Ramos (cell line): ENCODE measurements around the gene IDI1.
"Not testable (repeated sequence)": the region's sequence is repeated elsewhere in the genome, so short reads cannot be mapped to it uniquely, and the experiment has no call there.

Experiments used
- in situ Hi-C: fragments of 300-500 bp; cut with MboI; formaldehyde crosslinking; loops from one replicate; pipeline ENCODE4 v1.14.3; 2022; ENCODE audit warnings: low sequenced_read_pairs; ENCODE audit not compliant: unreplicated experiment

The IDI1 gene

DNA sequence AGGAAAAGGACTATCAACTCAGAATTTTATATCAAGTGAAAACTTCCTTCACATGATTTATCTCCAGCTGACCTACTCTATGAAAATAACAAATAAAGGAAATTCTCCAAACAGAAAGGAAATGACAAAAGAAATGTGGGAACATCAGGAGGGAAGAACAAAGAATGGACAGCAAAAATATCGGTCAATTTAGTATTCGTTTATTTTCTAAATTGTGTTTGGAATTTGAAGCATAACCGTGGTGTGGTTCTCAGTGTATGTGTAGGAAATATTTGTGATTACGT is 16.0 kb upstream of the IDI1 start:
- in situ Hi-C loops: no loop called here

DNA sequence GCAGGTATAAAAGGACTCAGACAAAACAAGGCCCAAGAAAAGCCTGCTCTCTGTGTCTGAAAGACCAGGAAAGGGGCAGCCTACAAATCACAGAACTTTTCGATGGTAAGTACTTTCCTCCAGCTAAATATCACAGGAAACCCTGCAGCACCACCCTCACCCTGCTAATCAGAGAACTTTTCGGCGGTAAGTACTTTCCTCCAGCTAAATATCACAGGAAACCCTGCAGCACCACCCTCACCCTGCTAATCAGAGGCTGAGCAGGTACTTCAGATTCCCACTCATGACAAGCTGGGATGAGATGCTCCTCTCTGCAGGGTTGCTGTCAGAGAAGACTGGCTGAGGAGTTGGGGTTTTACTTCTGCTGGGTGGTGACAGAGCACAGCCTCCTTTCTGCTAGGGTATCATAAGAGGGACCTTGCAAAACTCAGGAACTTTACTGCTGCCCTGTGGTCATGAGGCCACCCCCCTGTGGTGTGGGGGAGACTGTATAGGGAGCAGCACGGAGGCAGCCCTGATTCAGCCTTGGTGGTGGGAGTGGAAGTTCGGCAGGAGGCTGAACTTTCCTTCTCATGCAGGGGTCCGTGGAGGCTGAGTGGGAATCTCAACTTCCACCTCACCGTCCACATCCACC is 14.4 kb upstream of the IDI1 start:
- in situ Hi-C loops: no loop called here

DNA sequence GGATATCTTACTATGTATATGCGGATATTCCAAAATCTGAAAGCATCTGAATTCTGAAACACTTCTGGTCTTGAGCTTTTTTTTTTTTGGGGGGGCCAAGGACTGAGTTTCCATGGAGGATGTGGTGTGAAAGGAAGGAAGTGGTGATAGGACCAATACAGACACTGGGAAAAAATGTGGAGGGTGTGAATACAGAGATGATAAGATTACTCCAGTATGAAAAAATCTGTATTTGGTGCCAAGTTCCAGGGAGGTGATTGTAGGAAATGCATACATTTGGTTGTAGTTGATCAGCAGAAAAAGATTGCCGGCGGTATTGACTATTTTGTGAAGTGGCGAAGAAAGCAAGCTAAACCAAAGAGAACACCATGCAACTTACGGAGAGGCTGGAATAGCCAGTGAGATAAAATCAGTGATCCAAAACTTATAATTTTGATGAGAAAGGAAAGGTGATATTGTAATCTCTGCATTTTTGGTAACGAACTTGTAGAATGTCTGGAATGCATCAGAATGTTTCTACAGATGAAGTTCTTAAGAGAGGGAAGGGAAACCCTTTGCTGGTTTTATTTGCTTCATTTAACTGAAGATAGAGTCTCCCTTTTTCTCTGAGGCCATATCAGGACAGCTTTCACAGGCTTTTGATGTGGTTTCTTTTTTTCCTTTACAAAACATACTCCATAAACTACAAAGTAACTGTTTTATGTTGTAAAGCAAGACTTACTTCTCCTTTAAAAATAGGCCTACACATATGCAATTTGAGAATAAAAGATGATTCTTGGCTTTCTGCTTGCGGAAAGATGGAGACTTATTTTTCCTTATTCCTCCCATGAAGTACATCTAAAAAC is 13.2 kb upstream of the IDI1 start:
- in situ Hi-C loops: no loop called here

DNA sequence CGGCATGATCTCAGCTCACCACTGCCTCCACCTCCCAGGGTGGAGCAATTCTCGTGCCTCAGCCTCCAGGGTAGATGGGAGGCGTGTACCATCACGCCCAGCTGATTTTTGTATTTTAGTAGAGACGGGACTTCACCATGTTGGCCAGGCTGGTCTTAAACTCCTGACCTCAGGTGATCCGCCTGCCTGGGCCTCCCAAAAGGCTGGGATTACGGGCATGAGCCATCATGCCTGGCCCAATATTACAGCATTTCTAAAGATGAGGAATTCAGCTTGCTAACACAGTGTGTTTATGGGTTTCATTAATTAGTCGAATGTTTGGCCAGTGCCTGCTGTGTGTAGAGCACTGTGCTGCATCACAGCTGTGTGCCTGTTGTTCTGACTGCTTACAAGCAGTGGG is 11.0 kb upstream of the IDI1 start:
- in situ Hi-C loops: no loop called here

DNA sequence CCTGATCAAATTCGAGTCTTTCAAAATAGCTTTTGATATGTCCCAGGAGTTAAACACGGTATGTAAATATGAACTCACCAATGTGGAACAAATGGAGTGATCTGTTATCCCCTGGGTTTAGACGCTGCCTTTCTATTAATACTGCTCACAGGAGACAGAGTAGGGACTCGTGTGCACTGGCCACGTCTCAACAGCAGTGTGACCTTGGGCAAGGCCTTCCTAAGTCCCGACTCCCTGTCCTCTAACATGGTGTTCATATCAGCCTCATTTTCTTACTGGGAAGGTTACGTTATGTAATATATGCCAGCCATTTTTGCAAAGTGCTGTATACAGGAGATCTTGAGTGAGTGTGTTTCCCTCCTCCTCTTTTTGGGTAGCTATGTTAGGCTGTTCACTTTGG is 9.1 kb upstream of the IDI1 start:
- in situ Hi-C loops: no loop called here

DNA sequence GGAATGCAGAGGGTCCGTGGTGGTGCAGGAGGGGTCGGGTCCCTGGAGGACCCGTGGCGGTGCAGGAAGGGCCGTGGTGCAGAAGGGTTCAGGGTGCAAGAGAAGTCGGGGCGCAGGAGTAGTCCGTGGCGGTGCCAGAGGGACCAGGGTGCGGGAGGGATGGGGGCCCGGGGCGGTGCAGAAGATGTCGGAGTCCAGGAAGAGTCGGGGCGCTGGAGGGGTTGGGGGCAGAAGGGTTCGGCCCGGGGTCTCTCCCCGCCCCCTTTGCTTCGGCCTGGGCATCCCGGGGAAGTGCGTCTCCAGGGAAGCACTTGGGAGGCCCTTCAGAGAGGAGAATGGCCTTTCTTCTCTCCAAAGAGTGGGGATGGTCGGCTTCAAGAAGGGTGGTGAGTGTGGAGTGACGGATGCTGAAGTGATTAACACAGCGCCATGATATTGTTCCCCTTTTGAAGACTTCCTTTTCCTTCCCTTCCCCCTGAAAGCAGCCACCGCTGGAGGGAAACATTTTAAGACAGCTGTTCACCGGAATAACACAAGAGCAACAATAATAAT is 8.3 kb upstream of the IDI1 start:
- in situ Hi-C loops: no loop called here

DNA sequence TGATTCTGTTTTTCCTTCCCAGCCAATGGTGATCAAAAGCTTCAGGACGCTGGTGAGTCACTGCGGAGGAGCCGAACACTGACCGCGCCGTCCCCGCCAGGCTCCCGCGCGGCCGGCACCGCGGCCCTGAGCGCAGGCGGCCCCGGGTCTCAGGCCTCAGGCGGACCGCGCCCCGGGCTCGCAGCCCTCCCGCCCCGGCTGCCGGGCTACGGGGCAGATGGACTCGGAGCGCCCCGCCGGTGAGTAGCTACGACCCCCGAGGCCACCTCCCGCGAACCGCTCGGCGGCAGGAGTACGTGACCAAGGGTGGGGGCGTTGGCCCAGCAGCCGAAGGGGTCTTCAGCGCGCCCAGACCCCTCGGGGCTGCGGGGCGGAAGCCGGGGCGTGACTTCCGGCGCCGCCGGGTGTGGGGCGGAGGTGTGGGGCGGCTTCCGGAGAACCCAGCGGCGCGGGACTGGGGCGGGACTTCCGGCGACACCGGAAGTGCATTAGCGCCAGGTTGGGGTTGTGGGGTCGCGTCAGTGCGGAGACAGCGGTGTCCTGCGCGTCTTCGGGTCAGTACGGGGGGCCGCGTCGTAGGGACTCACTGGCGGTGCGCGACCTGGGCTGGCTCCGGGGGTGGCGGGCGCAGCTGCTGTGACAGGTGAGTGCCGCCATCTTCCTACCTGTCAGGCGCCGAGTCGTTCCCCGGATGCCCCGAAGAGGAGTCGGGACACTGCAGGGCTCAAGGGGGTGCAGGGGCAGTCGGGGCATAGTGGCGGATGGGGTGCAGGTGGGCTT is 7.6 kb upstream of the IDI1 start, which contains the start of gene WDR37:
TSS of gene WDR37 (plus strand) at position 60 of the 780 bp plus-strand sequence. CDS start 15,771 bp downstream, outside the sequence.
- in situ Hi-C loops: no loop called here

DNA sequence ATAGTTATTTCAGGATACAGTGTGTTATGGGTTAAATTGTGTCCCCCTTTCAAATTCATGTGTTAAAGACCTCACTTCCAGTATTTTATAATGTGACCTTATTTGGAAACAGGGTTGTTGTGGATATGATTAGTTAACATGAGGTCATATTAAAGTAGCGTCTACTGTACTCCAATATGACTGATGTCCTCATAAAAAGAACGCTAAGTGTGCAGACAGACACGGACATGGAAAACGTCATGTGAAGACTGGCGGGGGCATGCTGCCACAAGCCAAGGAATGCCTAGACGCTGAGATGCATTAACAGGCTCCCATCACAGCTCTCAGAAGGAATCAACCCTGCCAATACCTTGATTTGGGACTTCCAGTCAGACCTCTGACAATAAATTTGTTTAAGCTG is 5.8 kb upstream of the IDI1 start:
- in situ Hi-C loops: no loop called here

DNA sequence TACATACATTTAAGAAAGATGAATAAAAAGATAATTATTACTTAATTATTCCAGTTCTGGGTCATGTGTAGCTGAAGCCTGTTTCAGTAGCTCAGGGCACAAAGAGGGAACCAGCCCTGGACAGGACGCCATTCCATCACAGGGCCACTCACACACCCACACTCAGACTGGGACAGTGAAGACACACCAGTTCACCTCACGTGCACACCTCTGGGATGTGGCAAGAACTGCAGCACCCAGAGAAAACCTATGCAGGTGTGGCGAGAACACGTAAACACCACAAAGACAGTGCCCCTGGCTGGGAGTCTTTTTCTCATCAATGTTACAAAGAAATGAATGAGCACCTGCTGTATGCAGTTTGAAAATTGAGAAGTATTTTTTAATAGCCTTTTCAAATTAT is 1.6 kb upstream of the IDI1 start:
- in situ Hi-C loops: no loop called here

DNA sequence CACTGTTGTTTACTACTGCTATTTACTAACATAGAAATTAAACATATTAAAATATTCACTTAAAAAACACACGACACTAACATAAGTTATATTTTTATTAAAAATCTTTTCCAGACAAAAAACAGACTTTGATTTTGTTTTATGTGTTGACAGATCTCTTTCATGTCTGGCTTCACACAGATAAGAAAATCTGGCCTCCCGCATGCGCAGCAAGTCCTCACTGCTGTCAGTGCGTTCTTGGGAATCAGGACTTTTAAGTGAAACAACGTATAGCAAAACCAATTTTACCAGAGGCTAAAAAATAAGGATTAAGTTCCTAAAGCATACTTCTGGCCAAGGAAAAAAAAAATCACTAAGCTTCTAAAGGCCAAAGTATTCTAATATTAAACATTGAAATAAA is 1.2 kb upstream of the IDI1 start:
- in situ Hi-C loops: no loop called here

DNA sequence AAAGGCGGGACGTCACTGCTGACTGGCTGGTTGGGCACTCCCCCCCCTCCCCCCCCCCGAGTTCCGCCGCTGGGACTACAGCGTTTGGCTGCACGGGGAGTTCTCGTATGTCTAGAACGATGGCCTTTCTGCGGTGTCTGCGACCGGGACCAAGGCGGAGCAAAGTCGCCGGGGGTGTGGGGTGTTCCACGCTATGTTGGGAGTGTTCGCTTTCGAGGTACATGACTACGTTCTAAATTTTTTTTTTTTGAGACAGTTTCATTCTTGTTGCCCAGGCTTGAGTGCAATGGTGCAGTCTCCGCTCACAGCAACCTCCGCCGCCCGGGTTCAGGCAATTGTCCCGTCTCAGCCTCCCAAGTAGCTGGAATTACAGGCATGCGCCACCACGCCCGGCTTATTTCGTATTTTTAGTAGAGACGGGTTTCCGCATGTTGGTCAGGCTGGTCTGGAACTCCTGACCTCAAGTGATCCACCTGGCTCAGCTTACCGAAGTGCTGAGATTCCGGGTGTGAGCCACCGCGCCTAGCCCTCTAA is 573 bp upstream of the IDI1 start:
- in situ Hi-C loops: no loop called here

DNA sequence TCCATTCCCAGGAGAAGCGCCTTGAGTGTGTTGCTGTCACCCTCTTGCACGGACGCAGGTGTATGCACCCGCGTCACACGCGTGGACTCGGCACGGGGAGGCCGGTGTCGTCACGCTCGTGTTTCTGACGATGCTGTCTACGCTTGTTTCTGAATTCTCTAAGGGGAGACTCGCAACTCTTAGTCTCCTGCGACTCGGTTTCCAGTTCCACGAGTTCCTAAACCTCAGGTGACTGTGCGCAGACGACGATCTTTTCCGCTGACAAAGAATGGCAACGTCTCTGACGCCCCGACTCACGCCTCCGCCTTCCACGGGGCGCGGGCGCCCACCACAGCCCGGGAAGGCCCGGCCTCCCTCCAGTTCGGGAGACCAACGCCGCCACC is 579 bp downstream of the IDI1 start:
- in situ Hi-C loops: no loop called here

DNA sequence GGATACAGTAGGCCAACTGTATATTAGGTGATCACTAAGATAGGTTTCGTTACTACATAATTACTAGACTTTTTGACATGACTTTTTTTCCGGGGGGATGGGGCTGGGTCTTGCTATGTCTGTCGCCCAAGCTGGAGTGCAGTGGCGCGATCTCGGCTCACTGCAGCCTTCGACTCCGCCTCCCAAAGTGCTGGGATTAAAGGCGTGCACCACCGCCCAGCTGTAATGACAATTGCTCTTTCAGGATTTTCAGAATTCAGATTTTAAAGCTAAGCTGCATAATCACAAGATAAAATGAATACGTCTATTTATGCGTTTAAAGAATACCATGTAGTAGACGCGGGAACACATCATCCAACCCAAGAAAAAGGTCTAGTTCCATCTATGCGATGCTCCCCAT is 982 bp downstream of the IDI1 start:
- in situ Hi-C loops: no loop called here

DNA sequence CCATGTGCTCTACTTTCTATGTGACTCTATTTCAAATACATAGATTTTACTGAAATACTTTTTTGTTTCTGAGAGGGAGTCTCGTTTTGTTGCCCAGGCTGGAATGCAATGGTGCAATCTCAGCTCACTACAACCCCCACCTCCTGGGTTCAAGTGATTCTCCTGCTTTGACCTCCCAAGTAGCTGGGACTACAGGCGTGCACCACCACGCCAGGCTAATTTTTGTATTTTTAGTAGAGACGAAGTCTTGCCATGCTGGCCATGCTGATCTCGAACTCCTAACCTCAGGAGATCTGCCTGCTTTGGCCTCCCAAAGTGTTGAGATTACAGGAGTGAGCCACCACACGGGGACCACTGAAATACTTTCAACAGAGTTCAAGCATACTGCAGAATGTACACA is 3.5 kb downstream of the IDI1 start:
- in situ Hi-C loops: no loop called here

DNA sequence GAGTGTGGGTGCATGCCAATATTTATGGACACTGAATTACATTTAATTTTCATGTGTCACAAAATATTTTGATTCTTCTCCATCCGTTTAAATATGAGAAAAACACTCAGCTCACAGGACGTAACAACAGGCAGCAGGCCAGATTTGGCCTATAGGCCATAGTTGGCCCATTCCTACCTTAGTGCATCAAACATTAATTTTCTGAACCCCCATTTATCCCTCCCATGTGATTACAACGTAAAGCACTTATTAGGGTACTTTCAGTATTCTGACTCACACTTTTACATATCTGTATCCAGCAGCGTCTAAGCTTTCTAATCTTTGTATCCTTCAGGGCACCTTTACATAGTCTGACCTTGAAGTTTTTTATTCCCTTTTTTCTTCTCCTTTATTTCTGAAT is 4.0 kb downstream of the IDI1 start:
- in situ Hi-C loops: no loop called here

DNA sequence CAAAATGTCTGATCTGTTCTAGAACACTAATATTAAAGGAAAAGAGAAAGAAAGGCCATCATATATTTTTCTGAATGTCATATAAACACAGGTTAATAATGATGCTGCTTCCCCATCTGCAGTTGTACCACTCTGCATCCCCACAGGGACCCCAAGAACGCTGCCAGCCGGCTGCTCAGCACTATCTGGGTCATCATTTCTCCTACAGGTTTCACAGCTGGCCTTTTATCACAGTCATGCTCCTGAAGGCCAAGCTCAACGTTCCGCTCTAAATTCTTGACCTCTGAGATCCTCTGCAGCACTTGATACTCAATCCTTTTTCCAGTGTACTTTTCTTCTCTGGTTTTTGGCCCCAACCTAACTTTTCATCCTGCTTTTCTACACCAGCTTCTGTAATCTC is 4.8 kb downstream of the IDI1 start:
- in situ Hi-C loops: no loop called here

DNA sequence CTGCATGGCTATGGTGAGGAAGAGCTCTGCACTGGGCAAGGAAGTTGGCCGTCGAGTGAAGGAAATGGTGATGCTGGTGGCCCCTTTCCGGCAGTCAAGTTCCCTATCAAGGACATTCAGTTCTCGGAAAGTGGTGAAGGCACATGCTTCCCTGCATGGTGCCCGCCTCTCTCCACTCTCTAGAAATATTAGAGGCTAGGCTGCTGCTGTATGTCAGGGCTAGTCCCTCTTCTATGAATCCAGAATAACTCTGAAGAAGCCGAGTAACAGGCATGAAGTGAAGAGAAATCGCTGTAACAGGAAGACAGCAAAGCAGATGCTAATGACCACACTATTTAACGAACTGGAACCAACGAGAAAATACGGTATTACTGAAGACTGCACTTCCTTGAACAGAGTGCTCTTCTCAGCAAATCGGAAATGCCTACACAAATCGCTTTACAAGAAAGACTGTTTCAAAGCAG is 5.4 kb downstream of the IDI1 start:
- in situ Hi-C loops: no loop called here

DNA sequence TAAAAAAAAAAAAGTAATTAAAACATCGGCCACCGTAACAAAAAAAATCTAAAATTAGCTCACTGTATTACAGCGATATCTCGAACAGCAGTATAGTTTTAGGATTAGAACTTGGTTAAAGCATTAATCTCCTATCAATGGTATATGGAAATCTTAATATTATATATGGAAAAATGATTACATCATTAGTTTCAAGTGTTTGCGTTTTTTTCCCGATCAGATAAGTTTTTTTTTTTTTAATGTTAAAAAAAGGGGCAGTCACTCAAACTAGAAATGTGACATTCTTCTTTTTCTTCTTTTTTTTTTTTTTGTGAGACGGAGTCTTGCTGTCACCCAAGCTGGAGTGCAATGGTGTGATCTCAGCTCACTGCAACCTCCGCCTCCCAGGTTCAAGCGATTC is 7.4 kb downstream of the IDI1 start:
- in situ Hi-C loops: no loop called here

DNA sequence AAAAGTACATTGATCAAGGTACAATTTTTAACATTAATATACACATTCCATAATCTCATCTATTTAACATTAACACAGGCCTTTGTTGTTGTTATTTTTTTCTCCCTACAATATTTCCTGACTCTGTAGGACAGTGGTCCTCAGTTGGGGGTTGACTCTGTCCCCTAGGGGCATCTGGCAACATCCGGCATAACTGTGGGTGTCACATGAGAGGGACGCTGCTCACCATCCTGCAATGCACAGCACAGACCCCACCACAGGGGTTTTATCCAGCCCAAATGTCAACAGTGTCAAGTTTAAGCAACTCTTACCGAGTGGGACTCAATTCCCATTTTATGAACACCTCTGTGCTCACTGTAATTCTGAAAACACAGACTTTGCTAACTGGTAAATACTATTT is 8.8 kb downstream of the IDI1 start:
- in situ Hi-C loops: no loop called here

DNA sequence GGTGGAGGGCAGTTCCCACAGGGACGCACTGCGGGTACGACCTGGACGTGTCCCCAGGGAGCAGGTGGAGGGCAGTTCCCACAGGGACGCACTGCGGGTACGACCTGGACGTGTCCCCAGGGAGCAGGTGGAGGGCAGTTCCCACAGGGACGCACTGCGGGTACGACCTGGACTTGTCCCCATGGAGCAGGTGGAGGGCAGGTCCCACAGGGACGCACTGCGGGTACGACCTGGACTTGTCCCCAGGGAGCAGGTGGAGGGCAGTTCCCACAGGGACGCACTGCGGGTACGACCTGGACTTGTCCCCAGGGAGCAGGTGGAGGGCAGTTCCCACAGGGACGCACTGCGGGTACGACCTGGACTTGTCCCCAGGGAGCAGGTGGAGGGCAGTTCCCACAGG is 10.2 kb downstream of the IDI1 start:
- in situ Hi-C loops: not testable (repeated sequence)

DNA sequence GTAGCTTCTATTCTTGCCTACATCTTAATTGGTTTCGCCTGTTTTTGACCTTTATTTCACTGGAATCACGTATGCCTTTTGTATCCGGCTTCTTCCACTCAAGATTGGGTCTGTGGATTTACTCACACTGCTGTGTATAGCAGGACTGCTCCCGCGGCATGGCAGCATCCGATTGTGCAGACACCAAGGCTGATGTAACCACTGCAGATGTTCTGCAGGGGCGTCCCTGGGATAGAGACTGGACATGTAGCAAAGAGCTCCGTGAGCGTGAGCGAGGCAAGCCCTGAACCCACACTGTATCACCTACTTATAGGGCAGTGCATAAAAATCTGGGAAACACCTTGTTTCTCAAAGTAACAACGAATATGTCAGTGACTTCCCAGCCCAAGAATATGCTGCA is 11.8 kb downstream of the IDI1 start:
- in situ Hi-C loops: no loop called here
